MM.1S (cell line): Measurements from ENCODE around the gene UFD1.

ENCODE experiments used
- DNase-seq: peaks from one replicate; pipeline ENCODE4 v3.0.0-alpha.2; 2015
- H2AFZ ChIP-seq: fragments of 300-600 bp; sonication (generic); 2 replicates; pipeline ENCODE4 v1.6.0; 2016; ENCODE audit warnings: antibody characterized with exemption, low read length
- H3F3A ChIP-seq: fragments of 300-600 bp; sonication (generic); 2 replicates; pipeline ENCODE4 v1.6.1; 2016; ENCODE audit warnings: mild to moderate bottlenecking, antibody characterized with exemption, low read length, moderate library complexity, mixed read lengths; ENCODE audit not compliant: insufficient read depth
- H3K27ac ChIP-seq: fragments of 300-600 bp; sonication (generic); 2 replicates; pipeline ENCODE4 v1.5.1; 2016; ENCODE audit warnings: mild to moderate bottlenecking, low read length
- H3K27me3 ChIP-seq: fragments of 300-600 bp; sonication (generic); replicated peaks from 2 replicates; pipeline ENCODE4 v1.6.0; 2016; ENCODE audit warnings: low read length; ENCODE audit not compliant: insufficient read depth
- H3K36me3 ChIP-seq: fragments of 300-600 bp; sonication (generic); replicated peaks from 2 replicates; pipeline ENCODE4 v1.6.1; 2016; ENCODE audit warnings: mild to moderate bottlenecking, low read length, mixed read lengths; ENCODE audit not compliant: insufficient read depth
- H3K4me1 ChIP-seq: fragments of 300-600 bp; sonication (generic); 2 replicates; pipeline ENCODE4 v1.6.1; 2016; ENCODE audit warnings: low read length, mixed read lengths
- H3K4me2 ChIP-seq: fragments of 300-600 bp; sonication (generic); 2 replicates; pipeline ENCODE4 v1.6.0; 2016; ENCODE audit warnings: low read depth, low read length
- H3K4me3 ChIP-seq: fragments of 300-600 bp; sonication (generic); 2 replicates; pipeline ENCODE4 v1.5.1; 2016; ENCODE audit warnings: low read length, mixed read lengths
- H3K79me2 ChIP-seq: fragments of 300-600 bp; sonication (generic); 2 replicates; pipeline ENCODE4 v1.6.1; 2016; ENCODE audit warnings: mixed run types, low read length, mixed read lengths
- H3K9ac ChIP-seq: fragments of 300-600 bp; sonication (generic); 2 replicates; pipeline ENCODE4 v1.6.1; 2016; ENCODE audit warnings: low read length, mixed read lengths
- H3K9me2 ChIP-seq: fragments of 300-600 bp; sonication (generic); replicated peaks from 2 replicates; pipeline ENCODE4 v1.6.1; 2016; ENCODE audit warnings: mild to moderate bottlenecking, low read length, mixed read lengths; ENCODE audit not compliant: insufficient read depth
- H3K9me3 ChIP-seq: fragments of 300-600 bp; sonication (generic); replicated peaks from 2 replicates; pipeline ENCODE4 v1.6.1; 2016; ENCODE audit warnings: mild to moderate bottlenecking, low read length, mixed read lengths; ENCODE audit not compliant: insufficient read depth
- H4K20me1 ChIP-seq: fragments of 300-600 bp; sonication (generic); 2 replicates; pipeline ENCODE4 v1.6.1; 2016; ENCODE audit warnings: mild to moderate bottlenecking, low read length, moderate library complexity, mixed read lengths; ENCODE audit not compliant: insufficient read depth
- CTCF ChIP-seq: fragments of 300-600 bp; sonication (generic); IDR thresholded peaks from 2 replicates; pipeline ENCODE4 v1.5.1; 2016; ENCODE audit warnings: antibody characterized with exemption, low read length, mixed read lengths
- EZH2 ChIP-seq: fragments of 300-600 bp; sonication (generic); optimal IDR thresholded peaks from 2 replicates; pipeline ENCODE3; 2017; ENCODE audit warnings: low read depth, mild to moderate bottlenecking, antibody characterized with exemption, low read length, mixed read lengths
- EZH2phosphoT487 ChIP-seq: fragments of 300-600 bp; sonication (generic); IDR thresholded peaks from 2 replicates; pipeline ENCODE4 v1.6.1; 2018; ENCODE audit warnings: antibody characterized with exemption, low read length

Gene UFD1

DNA sequence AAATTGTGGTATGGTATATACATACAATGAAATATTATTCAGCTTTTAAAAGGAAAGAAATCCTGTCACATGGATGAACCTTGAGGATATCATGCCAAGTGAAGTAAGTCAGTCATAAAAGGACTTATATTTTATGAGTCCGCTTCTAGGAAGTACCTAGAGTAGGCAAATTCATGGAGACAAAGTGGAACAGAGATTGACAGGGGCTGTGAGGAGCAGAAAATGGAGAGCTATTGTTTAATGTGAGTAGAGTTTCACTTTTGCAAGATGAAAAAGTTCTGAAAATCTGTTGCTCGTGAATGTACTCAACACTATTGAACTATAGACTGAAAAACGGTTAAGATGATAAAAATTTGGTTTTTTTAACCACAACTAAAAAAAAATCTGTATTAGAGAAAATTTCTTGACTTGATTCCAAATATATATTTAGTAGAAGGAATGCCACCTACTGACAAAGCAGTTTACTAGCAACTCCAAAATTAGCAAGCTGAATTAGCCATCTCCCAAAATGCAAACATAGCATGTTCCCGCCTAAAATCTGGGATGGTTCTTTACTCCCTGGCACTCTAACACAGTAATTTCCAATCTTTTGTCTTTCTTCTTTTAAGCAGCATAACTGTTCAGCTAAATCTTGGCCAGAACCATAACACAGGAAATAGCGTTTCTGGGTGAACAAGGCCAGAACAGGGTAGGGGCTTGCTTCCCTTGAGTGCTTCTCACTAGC is 1.5 kb downstream of the UFD1 start:
- TF ChIP-seq EZH2phosphoT487 (no peak), CTCF (peak; percentile 37), EZH2 (no peak)
- Histone ChIP-seq H3K4me2 (peak overlapping the region; percentile 94), H3K4me3 (peak overlapping the region; percentile 93), H3K9me3 (no peaks in the 10 kb centered on the region), H3K36me3 (no peaks in the 10 kb centered on the region), H2AFZ (no peak overlapping the region), H3K4me1 (0 out of 2 replicates have a peak, but pooled peaks cover 3% of the 10 kb centered on the region), H3K9me2 (no peaks in the 10 kb centered on the region), H3F3A (peaks cover 6% of the 10 kb centered on the region; the same call in 1 of the 2 replicates), H3K79me2 (peaks cover 79% of the 10 kb centered on the region), H4K20me1 (peaks cover 13% of the 10 kb centered on the region), H3K27me3 (no peaks in the 10 kb centered on the region), H3K9ac (peak overlapping the region; percentile 96), H3K27ac (peak overlapping the region; percentile 91; the same call in 1 of the 2 replicates)
- DNase-seq = peak; percentile 8

GRCh38 chr22:19476023-19476422 is 3.0 kb downstream of the UFD1 start:
- no peak for DNase-seq
- Histone ChIP-seq H3K4me3 (no peak overlapping the region), H3K27ac (no peak overlapping the region), H2AFZ (no peak overlapping the region), H3K9me3 (no peaks in the 10 kb centered on the region), H3K27me3 (no peaks in the 10 kb centered on the region), H3K4me1 (0 out of 2 replicates have a peak, but pooled peaks cover 3% of the 10 kb centered on the region), H4K20me1 (peaks cover 13% of the 10 kb centered on the region), H3K4me2 (no peak overlapping the region), H3F3A (peaks cover 6% of the 10 kb centered on the region; the same call in 1 of the 2 replicates), H3K9me2 (no peaks in the 10 kb centered on the region), H3K79me2 (peaks cover 89% of the 10 kb centered on the region), H3K36me3 (peaks cover under 1% of the 10 kb centered on the region; the same call in 1 of the 2 replicates), H3K9ac (no peak overlapping the region)
- TF ChIP-seq EZH2 (no peak), CTCF (no peak), EZH2phosphoT487 (no peak)

DNA sequence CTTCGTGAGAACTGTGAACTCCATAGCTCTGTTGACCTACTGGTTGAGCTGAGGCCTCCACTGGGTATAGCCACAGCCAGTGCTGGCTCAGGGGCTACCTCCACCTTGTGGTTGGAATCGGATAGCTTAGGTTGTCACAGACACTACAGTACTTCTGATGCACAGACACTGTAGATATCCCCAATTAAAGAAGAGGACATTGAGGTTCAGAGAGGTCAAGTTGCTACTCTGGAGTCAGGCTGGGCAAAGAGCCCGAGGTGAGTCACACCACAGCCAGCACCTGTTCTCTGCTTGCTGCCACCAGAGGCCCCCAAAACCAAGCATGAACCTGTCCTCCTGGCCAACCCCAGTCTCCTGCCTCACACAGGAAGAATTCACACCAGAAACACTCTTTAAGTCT is 5.4 kb downstream of the UFD1 start:
- peaks cover 94% of the 10 kb centered on the region for H3K79me2 ChIP-seq

More for the DNA sequence above, 5.4 kb downstream of the UFD1 start:
- H3F3A ChIP-seq = peaks cover 6% of the 10 kb centered on the region; the same call in 1 of the 2 replicates
- H3K36me3 ChIP-seq = peaks cover 9% of the 10 kb centered on the region
- H4K20me1 ChIP-seq = peaks cover 13% of the 10 kb centered on the region
- H3K9me2 ChIP-seq = no peaks in the 10 kb centered on the region
- TF ChIP-seq EZH2 = no peak
- TF ChIP-seq EZH2phosphoT487 = no peak
- TF ChIP-seq CTCF = no peak
- no peak overlapping the region for H3K4me2 ChIP-seq
- H3K9ac ChIP-seq = no peak overlapping the region
- no peaks in the 10 kb centered on the region for H3K4me1 ChIP-seq
- no peaks in the 10 kb centered on the region for H3K9me3 ChIP-seq
- no peak overlapping the region for H3K27ac ChIP-seq
- no peak overlapping the region for H3K4me3 ChIP-seq
- H2AFZ ChIP-seq = no peak overlapping the region
- no peak for DNase-seq
- H3K27me3 ChIP-seq = no peaks in the 10 kb centered on the region
